GM19463 (cell line): ENCODE measurements around the gene DDAH1.
"Not testable (repeated sequence)": the region's sequence is repeated elsewhere in the genome, so short reads cannot be mapped to it uniquely, and the experiment has no call there.

Source experiments
- ATAC-seq: cut with Tn5 transposase; IDR thresholded peaks from one replicate; pipeline ENCODE4 v1.9.1; 2021; ENCODE audit warnings: mild to moderate bottlenecking, moderate library complexity; ENCODE audit not compliant: unreplicated experiment

The DDAH1 gene

DNA sequence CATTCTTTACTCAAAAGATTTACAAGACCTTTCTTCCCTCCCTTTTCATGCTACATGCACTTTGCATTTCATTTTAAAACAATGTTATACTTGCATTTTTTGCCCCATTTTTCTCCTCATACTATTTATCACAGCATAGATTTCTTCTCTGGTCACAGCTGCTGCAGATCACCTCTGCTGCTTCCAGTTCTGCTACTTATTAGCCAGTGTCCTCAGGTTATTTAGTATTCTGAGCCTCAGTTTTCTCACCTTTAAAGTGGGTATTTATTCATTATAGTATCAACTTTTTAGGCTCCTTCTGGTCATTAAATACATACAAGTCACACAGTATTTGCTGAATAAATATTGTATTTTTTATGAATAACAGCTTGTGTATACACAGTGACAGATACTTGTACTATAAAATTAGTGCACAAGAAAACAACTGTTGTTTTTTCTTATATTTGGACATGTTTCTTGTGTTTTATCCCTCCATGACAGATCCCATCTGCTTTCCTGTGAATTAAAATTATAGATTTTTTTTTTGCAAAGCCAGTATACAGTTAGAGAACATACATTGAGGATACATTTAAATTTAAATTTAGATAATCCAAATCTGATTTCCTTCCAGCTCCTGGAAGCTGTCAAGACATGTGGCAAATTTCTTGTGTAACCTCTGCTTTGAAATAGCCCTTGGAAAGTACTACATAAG lies 103.2 kb downstream of the DDAH1 start:
- no peak for ATAC-seq

DNA sequence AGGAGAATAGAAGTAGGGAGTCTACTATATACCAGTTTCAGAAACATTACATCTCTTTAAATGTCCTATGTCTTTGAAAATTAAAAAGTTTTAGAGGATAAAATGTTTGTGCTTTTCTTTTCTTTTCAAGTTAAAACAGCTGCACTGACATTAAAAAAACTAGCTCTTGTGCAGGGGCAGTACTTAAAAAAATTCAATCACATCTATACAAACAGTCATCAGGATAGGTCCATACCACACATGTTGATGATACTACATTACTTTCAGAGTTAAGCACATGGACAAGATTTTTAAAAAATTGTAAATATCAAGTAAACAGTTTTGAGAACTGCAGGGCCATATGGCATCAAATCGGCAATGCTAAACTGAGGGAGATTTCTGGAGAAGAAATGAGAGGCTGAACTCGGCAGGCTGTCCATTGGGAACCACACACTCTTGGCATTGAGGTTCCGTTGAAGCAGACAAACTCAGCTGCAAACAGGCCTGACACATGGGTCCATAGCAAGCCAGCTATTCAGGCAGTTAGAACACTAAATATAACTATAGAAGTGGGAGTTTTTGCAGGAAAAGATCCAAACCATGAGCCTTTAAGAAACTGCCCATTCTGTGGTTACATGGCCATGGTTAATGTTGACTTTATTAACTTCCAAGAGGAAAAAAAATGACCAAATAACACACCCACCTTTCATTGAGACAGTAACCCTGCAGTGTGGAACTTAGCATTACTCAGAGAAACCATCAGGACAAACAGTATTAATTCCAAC lies 104.0 kb downstream of the DDAH1 start:
- ATAC-seq: no peak

DNA sequence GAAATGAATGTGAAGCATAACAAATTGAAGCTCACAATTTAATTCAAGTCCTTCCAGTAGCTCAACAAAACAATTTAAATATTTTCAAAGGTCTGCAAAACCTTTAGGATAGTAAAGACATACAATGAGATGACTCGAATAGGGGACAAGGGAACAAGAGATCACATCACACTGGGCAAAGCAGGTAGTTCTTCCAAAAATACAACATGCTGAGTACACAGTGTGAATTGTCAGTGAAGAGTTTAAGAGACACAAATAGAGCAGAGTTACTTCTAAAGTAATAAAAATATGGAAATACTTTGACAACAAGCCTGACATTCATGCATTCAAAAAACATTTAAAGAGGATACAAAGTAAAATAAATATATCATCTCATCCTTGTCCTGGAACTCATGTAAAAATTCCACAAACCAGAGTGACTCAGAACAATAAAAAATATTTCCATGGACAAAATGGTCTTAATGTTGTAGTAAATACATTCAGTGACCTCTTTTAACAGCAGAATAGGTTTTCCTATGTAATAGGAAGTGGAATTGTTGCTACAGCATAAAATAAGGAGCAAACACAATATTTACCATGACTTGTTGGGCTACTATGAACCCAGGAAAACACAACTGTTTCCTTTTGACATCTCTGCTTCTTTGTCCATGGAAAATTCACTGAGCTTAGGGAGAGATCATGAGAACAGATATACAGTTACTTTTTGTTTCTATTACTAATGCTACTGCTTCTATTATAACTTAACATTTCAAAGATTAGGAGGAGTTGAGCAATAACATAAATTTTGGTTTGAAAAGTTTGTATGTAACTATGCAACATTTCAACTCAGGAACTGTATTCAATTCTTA lies 104.9 kb downstream of the DDAH1 start:
- ATAC-seq: no peak

DNA sequence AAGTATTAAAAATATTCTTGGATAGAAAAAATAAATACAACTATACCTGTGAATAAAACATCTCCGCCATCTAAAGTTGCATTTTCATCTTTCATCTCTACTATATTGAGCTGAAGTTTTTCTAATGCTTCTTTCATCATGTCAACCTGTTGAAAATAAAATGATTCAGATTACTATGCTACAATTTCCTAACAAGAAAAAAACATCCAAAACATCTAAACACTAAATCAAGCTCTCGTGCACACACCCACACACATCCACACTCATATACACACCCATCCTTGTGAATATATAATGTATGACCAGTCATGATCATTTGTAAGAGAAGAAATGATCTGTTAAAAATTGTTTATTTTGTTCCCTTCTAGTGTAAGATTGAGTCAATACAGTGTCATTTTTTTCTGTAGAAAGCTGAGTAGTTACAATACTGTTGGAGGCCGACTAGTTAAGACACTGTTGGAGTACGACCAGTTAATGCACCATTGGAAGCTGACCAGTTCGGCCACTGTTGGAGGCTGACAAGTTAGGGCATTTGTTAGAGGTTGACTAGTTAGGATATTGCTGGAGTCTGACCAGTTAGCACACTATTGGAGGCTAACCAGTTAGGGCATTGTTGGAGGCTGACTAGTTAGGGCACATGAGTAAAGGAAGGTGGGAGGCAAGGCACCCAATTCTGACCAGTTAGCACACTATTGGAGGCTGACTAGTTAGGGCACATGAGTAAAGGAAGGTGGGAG lies 106.1 kb downstream of the DDAH1 start:
- no peak for ATAC-seq

DNA sequence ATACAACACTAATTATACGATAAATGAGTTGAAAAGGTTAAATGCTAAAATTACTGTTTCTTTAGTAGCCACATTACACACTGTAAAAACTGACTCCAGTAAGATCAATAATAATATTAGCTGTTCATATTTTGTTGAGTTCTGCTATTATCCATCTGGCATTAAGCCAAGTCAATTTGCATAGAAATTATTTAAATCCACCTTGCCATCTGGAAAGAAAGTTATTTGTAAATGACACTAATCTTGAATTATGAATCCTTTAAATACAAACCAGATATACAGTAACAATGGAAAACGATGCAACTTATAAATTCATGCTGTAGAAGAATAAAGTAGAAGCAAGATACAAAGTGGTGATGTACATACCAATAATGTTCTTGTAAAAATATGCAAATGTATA lies 107.1 kb downstream of the DDAH1 start:
- ATAC-seq: no peak

DNA sequence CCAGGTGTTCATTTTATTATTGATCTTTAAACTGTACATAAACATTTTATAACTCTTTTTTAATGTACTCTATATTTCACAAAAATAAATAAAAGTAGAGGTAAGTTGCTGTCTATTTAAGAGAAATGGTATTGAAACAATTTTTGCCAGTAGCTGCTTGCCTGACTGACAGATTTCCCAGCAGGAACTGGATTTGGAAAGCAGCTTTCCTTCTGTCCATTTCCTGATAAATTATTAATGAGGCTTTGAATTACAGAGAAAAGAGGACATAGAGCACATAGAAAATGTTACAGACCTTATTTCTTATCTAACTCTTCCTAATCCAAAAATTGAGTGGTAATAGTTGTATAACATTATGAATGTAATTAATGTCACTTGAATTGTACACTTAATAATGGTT lies 108.8 kb downstream of the DDAH1 start:
- no peak for ATAC-seq

DNA sequence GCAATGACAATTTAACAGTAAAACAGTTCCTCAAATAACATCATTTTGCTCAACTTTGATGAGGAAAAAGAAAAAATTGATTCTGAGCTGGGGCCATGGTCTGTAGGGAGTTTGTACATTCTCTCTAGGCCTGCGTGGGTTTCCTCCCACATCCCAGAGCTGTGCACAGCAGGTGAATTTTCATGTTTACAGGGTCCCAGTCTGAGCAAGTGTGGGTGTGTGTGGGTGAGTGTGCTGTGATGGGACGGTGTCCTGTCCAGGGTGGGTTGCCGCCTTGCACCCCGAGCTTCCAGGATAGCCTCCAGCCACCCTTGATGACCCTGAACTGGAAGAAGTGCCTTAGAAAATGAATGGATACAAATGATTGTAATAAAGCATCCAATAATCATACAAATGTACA lies 112.9 kb downstream of the DDAH1 start:
- no peak for ATAC-seq

DNA sequence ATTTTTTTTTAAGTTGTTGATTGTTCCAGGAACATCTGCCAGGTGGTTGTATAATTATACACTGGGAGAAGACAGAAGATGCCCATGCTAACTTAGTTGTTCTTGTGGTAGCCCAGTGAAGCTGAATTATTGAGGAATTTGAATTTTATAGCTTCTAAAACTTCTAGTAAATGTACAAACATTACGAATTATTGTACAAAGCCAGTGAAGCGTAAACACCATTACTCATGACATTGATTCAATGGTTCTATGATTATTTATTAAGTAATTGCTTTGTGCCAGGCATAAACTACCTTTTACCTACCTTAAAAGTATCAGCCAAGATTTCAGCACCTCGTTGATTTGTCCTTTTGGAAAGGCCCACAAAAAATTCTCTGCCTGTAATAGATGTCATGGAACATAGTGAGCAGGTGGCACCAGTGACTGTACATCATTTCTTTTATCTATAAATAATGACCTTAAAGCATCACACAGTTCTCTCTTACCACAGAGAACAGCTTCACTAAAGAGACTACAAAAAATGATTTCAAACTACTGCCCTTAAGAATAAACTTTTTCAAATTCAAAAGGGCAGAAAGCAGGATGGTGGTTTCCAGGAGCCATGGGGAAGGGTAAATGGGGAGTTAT lies 113.6 kb downstream of the DDAH1 start:
- no peak for ATAC-seq

DNA sequence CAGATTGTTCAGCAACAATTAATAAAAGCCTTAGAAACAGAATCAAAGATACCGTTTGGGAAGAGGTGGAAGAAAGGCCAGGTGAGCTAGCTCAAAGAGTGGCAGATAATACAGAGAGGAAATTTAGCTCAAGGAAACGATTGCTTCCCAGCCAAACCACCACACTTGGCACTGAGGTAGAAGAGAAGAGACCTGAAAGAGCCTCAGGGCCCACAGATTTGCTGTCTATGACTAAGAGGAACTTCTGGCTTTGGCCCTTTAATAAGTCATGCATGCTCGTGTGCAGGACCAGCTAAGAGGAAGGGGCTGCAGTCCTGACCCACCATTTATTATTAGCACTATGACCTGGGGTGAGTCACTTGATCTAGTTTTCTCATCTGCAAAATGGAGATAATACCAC lies 115.7 kb downstream of the DDAH1 start:
- ATAC-seq: no peak

DNA sequence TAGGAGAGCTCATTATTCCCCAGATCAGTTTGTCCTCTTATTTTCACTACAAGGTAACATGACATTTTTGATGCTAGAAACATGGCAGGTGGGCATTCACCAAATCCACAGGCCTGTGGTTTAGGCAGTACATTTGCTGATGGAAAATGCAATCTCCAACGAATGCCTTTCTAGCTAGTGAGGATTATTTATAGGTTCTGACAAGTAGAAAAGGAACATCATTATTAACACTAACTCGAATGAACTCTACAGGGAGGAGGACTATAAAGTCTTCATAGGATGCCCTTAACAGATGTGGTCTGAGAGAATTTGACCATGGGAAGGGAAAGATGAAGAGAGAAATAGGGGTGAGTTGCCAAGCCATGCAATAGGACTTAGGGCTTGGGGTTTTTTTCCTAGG lies 117.1 kb downstream of the DDAH1 start:
- ATAC-seq: no peak

DNA sequence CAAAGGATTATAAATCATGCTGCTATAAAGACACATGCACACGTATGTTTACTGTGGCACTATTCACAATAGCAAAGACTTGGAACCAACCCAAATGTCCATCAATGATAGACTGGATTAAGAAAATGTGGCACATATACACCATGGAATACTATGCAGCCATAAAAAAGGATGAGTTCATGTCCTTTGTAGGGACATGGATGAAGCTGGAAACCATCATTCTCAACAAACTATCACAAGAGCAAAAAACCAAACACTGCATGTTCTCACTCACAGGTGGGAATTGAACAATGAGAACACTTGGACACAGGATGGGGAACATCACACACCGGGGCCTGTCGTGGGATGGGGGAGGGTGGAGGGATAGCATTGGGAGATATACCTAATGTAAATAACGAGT lies 117.7 kb downstream of the DDAH1 start:
- not testable (repeated sequence) for ATAC-seq

DNA sequence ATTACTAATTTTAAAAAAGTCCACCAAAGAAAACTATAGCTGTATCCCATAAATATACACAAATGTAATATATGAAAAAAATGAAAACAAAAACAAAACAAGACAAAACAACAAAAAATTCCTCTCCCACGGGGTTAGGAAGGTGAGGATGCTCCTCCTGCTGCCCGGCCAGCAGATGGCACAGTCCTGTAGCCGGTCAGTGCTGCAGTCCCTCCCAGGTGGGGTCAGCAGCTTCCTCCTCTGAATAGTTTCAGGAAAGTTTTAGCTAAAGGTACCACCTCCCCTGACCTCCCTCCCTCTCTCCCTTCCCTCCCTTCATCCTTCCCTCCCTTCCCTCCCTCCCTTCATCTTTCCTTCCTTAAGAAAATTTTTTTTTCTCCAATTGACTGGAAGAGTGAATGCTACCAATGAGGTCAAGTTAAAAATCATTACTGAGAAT lies 120.7 kb downstream of the DDAH1 start:
- ATAC-seq: no peak

DNA sequence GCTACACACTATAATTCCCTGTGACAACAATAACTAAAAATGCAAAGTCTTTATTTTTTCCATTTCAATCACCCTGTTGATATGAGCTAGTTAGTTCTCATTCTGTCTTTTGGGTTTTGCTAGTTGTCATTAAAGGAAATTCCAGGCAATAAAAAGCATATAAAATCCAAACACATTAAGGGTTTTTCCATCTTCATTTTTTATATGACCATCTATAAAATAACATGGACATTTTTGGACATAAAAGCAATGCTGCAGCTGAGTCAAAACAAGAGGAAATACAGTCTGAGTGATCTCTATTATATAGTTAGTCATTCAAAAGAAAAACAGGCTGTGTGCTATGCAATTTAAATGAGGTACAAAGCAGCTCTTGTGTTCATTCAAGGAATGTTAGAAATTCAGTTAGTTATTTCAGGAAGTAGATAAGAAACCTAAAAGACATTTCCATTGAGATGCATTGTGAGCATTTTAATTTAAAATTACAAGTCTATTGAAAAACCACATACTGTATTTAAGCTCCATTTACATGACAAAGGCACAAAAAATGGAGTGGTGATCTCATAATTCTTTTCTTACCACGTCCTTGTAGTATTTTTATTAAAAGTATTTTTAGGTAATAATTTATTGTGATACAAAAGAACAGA lies 121.2 kb downstream of the DDAH1 start:
- ATAC-seq: no peak

DNA sequence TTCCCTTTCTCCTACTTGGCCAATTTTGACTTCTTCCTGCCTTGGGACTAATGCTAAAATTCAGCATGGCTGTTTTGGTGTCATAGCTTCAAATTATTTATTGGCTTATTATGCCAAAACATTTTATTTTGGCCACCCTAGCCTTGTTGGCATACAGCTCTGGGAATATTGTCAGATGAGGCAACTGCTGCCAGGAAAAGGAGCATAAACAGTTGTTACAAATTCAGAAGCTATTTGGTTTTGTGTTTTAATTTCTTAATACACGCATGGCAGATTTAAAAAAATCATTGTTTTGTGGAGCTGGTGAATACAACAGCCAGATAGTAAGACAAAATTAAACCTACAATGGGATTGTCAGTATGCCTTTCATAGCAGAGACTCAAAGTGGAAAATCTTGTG lies 121.7 kb downstream of the DDAH1 start:
- no peak for ATAC-seq

DNA sequence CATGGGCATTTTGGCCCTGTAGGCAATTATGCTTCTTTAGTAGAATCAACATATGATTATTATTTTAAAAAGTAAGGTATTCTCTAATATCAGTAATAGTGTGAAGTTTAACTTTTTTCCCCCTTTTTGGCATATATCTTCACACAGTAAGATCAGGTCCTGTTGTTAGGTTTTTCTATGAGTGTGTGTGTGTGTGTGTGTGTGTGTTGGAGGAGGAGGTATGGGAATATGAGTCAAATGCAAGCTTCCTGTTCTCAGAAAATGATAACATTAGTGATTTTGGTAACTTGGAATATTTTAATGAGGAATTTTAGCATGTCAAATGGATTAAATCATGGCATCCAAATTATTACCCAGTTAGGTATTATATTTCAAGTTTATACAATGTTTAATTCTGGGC lies 122.8 kb downstream of the DDAH1 start:
- no peak for ATAC-seq

DNA sequence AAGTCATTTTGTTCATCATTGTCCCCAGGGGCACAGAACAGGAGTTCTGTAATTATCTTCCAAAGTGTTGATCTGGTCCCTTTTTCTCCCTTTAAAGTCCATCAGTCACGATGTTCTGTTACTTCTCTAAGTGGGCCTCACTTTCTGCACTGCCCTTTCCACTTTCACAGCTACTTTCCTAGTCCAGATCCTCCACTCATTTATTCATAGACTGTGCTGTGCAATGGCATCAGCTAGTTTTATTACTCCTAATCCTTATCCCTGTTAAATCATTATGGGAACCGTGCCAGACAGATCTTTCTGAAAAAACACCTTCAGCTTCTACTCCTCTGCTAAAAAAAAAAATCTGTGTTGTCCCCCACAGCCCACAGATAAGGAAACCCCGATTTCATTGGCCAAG lies 124.5 kb downstream of the DDAH1 start:
- no peak for ATAC-seq

DNA sequence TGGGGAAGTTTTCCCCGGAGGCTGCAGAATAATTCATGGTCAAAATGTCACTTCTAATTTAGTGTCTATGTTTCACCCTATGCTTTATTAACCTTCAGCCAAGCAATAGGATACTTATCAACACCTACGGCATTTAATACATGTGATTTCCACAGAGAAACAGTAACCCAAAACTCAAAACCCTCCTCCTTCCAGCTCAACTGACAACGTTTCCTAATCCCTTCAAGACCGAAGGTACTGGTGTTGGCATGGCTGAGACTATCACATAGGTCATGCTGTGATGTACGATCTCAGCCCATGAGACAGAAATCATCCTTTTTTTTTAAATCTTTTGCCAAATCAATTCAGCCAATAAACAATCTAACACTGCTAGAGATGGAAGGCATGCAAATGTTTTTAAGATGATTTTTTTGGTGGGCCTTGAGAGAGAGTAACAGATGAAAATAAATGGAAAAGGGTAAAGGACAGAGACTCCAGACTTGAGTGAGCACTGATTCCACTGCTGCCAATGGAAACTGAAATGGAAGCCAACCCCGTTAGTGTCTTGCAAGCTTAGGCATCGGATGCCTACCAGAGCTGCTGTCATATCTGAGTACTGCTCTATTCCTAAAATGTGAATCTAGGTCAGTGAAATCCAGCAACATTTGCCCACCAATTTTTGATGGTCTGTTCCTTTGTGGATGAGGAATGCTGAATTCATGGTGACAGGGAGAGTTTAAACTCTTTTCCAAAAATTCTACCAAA lies 125.1 kb downstream of the DDAH1 start:
- ATAC-seq: no peak

DNA sequence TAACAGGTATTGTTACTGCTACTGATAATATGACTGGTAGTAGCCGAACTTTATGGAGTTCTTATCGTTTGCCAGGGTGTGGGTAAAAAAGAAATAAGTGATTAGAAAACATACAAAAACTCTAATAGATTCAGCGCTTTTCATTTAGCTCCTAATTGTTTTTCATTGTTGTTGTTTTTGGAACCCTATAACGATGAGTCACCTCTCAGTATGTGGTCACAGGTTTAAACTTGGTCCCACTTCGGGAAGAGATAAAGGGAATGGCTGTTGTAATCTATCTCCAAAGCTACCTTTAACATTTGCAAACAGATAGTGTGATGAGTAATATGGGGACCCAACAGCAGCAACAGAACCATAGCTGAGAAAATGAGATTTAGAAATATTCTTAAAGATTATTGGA lies 125.9 kb downstream of the DDAH1 start:
- ATAC-seq: no peak

DNA sequence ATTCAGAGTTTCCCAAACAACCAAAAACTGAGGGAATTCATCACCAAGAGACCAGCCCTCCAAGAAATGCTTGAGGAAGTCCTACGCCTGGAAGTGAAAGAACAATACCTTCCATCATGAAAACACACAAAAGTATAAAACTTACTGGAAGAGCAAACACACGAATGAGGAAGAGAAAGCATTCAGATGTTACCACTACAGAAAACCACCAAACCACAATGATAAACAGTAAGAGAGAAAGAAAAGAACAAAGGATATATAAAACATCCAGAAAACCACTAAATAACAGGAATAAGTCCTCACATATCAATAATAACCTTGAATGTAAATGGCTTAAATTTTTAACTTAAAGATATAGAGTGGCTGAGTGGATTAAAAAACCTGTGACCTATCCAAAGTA lies 130.0 kb downstream of the DDAH1 start:
- ATAC-seq: no peak
